ENCODE results near the gene PHOSPHO1.

DNA sequence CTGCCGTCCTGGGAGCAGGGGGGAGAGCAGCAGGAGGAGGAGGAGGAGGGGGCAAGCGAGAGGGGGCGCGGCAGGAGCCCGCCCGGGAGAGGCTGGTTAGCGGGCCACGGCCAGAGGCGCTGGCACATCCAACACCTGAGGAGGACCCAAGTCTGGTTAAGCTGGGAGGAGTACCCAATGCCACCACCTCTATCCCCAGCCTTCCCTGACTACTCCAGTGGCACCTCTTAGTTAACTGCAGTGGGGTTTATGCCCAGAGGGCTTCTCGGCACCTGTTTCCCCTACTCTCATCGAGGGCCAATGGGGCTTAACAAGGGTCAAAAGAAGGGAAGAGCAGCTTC is 5.6 kb downstream of the PHOSPHO1 start:
- TF ChIP-seq EZH2 (IDR thresholded peaks at IDR 0.05; ENCODE audit: borderline replicate concordance) (no peak), CTCF (IDR thresholded peaks at IDR 0.05; ENCODE audit: poor library complexity) (no peak), EZH2phosphoT487 (IDR thresholded peaks at IDR 0.05; ENCODE audit: low read depth, severe bottlenecking, unreplicated experiment) (no peak)

All from hepatocyte (in vitro differentiated cells).